ENCODE results near the gene SMC6. TPM values are rescaled to one million over a fixed set of nuclear protein-coding genes. Genes with fewer than 3 reads are reported as not detected.

Gene SMC6
- polyA plus RNA-seq, 3 donors: 3.8 to 6.1 (median 5.1) TPM

DNA sequence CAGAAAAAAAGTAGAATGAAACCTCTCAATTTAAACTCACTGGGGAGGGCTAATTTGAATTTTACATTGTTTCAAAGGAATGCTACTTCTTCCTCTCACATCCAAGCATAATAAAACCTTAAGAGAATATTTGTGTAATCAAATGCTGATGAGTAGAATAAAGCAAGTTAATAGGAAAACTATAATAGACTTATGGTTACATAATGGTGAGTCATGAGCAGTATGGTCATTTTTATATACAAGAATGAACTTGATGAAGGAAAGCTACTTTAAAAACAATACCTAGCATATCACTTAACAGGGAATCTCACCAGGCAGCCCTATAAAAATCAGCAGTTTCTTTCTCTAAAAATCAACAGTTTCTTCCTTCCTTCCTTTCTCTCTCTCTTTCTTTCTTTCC is 132.8 kb downstream of the SMC6 start:
- no peak overlapping the region for H3K27ac Mint-ChIP-seq

GRCh38 chr2:17620280-17620679 is 133.3 kb downstream of the SMC6 start:
- no peaks in the 10 kb centered on the region for H3K27me3 ChIP-seq (ENCODE audit: control insufficient read depth in 2 of 2, insufficient read depth in 2 of 2, low read length in 2 of 2)
- no peak for DNase-seq
- no peaks in the 10 kb centered on the region for H3K36me3 ChIP-seq (replicated peaks in 1 of 2; ENCODE audit: control insufficient read depth in 1 of 2, insufficient read depth in 2 of 2, low read length in 2 of 2)
- no peak for TF ChIP-seq CTCF (IDR thresholded peaks at IDR 0.05)
- H3K27me3 Mint-ChIP-seq (ENCODE audit: low read depth in 3 of 3): peaks cover 0 to 13% (median 6%) of the 10 kb centered on the region in 3 donors
- H3K9ac ChIP-seq (ENCODE audit: insufficient read depth, low read length, poor library complexity, severe bottlenecking): no peak overlapping the region
- H3K4me3 Mint-ChIP-seq: no peak overlapping the region
- no peaks in the 10 kb centered on the region for H4K20me1 ChIP-seq (ENCODE audit: insufficient read depth, low read length)
- H3K27ac Mint-ChIP-seq: no peak overlapping the region
- H3K4me2 ChIP-seq (replicated peaks; ENCODE audit: extremely low read depth, low read length, poor library complexity, severe bottlenecking): no peak overlapping the region
- H3K36me3 Mint-ChIP-seq: no peaks in the 10 kb centered on the region
- peaks cover 0 to 5% (median 0%) of the 10 kb centered on the region in 7 donors for H3K9me3 Mint-ChIP-seq
- H3K79me2 ChIP-seq (ENCODE audit: insufficient read depth, low read length): no peaks in the 10 kb centered on the region
- intact Hi-C loops (cut with micrococcal nuclease): no loop called here
- 97% methylated on average over 3 of the region's 6 CpGs for WGBS (ENCODE audit: insufficient coverage)
- no peak overlapping the region for H2AFZ ChIP-seq (ENCODE audit: insufficient read depth, low read depth, low read length, poor library complexity, severe bottlenecking)
- H3K4me1 Mint-ChIP-seq: no peaks in the 10 kb centered on the region
- no peaks in the 10 kb centered on the region for H3K4me1 ChIP-seq (ENCODE audit: control insufficient read depth in 1 of 2, insufficient read depth in 2 of 2, low read length in 2 of 2)
- no peak overlapping the region for H3K4me3 ChIP-seq (replicated peaks in 1 of 3; ENCODE audit: low read depth in 2 of 3, low read length in 3 of 3)
- H3K9me3 ChIP-seq (replicated peaks in 1 of 2; ENCODE audit: control insufficient read depth in 1 of 2, insufficient read depth in 1 of 2, low read length in 2 of 2): no peaks in the 10 kb centered on the region
- no peak overlapping the region for H3K27ac ChIP-seq (ENCODE audit: low read depth in 1 of 2, low read length in 2 of 2)

More for the DNA sequence above, 132.8 kb downstream of the SMC6 start:
- H3K9me3 Mint-ChIP-seq: peaks cover 0 to 8% (median 2%) of the 10 kb centered on the region in 7 donors
- H3K27me3 ChIP-seq (ENCODE audit: control insufficient read depth in 2 of 2, insufficient read depth in 2 of 2, low read length in 2 of 2): no peaks in the 10 kb centered on the region
- no peaks in the 10 kb centered on the region for H4K20me1 ChIP-seq (ENCODE audit: insufficient read depth, low read length)
- intact Hi-C loops (cut with micrococcal nuclease): no loop called here
- H3K4me1 Mint-ChIP-seq: no peaks in the 10 kb centered on the region
- no peak overlapping the region for H3K9ac ChIP-seq (ENCODE audit: insufficient read depth, low read length, poor library complexity, severe bottlenecking)
- H3K36me3 Mint-ChIP-seq: no peaks in the 10 kb centered on the region
- DNase-seq: no peak
- H3K27me3 Mint-ChIP-seq (ENCODE audit: low read depth in 3 of 3): peaks cover 1 to 13% (median 6%) of the 10 kb centered on the region in 3 donors
- no peaks in the 10 kb centered on the region for H3K9me3 ChIP-seq (replicated peaks in 1 of 2; ENCODE audit: control insufficient read depth in 1 of 2, insufficient read depth in 1 of 2, low read length in 2 of 2)
- no peak overlapping the region for H3K4me2 ChIP-seq (replicated peaks; ENCODE audit: extremely low read depth, low read length, poor library complexity, severe bottlenecking)
- H3K79me2 ChIP-seq (ENCODE audit: insufficient read depth, low read length): no peaks in the 10 kb centered on the region
- no peaks in the 10 kb centered on the region for H3K4me1 ChIP-seq (ENCODE audit: control insufficient read depth in 1 of 2, insufficient read depth in 2 of 2, low read length in 2 of 2)
- no peak overlapping the region for H3K4me3 ChIP-seq (replicated peaks in 1 of 3; ENCODE audit: low read depth in 2 of 3, low read length in 3 of 3)
- H3K4me3 Mint-ChIP-seq: no peak overlapping the region
- no peak for TF ChIP-seq CTCF (IDR thresholded peaks at IDR 0.05)
- no peak overlapping the region for H2AFZ ChIP-seq (ENCODE audit: insufficient read depth, low read depth, low read length, poor library complexity, severe bottlenecking)
- H3K27ac ChIP-seq (ENCODE audit: low read depth in 1 of 2, low read length in 2 of 2): no peak overlapping the region
- H3K36me3 ChIP-seq (replicated peaks in 1 of 2; ENCODE audit: control insufficient read depth in 1 of 2, insufficient read depth in 2 of 2, low read length in 2 of 2): no peaks in the 10 kb centered on the region

Data from CD14-positive monocyte (primary cell).